ENCODE measurements around the gene FBP2.
"Not testable (repeated sequence)": the region's sequence is repeated elsewhere in the genome, so short reads cannot be mapped to it uniquely, and the experiment has no call there.

FBP2 gene

DNA sequence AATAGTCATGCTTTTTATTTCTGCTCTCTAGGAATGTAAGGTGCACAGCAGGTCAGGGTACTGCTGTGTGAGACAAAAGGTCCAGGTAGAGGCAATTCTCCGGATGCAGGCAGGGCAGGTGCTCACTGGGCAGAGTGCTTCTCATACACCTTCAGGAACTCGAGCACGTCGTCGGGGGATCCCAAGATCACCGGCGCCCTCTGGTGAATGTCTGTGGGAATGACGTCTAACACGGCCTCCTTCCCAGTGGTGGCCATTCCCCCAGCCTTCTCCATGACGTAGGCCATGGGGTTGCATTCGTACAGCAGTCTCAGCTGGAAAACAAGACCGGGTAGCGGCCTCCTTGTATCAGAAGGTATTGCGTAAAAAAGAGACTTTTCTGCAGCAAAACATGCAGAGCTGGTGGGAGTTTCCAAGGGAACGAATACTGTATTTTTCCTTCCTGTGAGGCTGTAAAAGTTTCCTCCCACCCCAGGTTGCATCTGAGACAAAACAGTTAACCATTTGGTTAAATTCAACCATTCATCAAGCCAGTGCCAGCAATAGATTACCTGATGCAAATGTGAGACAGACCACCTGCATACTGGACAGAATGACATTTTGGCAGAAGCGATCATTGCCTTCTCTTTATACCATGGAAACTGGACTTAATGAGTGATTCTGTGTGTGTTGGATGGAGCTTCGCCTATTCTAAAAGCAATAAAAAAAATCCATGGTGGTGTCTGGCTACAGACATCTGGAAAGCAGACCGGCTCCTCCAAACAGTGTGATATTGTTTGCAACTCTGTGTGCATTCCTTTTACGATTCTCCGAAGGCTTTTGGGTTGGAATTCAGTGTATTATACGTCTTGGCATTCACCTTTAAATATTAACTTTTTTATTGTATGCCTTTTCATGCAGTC, 9.9 kb upstream of the FBP2 start:
- peak; percentile 44 for DNase-seq

DNA sequence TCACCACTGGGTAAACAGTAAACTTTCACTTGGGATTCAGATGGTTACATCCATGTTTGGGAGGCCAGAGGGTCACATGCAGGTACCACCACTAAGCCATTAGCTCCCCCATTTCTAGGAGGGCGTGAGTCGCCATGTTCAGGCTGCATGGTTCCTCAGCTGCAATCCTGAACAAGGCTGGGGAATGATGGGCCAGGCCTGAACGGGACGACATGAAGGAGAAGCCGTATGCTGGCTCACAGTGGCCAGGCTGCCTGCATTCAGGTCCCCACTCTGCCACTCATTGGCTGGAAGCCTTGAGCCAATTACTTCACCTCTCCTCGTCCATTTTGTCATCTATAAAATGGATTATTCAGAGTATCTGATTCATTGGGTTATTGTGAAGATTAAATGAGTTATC, 9.0 kb upstream of the FBP2 start:
- DNase-seq = no peak

DNA sequence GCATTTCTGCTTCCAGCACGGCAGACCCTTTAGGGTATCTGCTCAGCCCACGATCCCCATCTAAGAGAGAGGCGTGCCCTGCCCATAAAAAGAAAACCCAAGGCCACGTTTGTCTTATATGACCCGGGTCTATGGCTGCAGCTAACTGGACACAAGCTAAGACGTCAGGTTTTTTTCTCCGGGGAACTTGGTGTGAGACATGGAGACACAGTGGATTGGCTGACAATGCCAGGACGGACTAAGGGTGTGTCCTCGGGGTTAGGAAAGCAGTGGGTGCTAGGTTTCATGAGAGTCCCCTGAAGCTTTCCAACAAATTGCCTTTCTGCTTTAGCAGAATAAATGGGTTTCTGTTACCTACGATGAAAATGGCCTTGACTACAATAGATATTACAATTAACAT, 7.1 kb upstream of the FBP2 start:
- DNase-seq = no peak

DNA sequence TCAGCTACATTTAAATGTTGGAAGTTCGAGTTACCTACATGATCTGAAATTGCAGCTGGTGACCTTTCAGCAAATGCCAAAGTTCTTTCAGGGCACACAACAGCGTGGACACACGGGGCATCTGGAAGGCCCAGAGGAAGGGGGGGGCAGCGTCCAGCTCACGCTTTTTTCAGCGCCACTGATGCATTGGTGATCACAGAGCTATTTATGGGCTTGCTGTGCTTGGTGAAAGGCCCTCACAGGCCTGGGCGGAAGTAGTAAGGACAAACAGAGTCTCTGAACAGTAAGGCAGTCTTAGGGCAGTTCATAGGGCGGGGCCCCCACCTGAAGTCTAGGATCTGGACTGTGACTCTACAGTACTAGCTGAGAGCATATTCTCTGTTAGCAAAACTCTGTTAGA, 6.6 kb upstream of the FBP2 start:
- no peak for DNase-seq

DNA sequence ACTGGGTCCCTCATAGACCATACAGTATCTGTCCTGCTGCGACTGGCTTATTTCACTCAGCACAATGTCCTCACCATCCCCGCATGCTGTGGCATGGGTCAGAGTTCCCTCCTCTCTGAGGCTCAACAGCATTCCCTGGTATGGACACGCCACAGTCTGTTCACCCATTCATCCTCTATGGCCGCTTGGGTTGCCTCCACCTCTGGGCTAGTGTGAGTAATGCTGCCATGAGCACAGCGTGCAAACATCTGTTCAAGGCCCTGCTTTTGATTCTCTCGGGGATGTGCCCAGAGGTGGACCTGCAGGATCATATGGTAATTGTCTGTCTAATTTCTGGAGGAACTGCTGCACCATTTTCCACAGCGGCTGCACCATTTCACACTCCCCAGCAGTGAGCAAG, 5.5 kb upstream of the FBP2 start:
- no peak for DNase-seq

DNA sequence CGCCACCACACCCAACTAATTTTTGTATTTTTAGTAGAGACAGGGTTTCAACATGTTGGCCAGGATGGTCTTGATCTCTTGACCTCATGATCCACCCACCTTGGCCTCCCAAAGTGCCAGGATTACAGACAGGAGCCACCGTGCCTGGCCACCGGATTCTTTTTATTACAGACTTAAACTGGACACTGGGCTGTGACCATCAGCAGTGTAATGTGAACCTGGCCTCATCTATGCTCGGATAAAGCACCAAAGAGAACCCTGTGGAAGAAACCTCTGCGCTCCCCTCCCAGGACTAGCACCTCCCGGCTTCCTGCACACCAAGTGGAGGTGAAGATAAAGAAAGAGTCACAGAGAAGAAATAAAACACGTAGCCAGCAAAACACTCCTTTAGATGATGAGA, 941 bp downstream of the FBP2 start:
- not testable (repeated sequence) for DNase-seq

DNA sequence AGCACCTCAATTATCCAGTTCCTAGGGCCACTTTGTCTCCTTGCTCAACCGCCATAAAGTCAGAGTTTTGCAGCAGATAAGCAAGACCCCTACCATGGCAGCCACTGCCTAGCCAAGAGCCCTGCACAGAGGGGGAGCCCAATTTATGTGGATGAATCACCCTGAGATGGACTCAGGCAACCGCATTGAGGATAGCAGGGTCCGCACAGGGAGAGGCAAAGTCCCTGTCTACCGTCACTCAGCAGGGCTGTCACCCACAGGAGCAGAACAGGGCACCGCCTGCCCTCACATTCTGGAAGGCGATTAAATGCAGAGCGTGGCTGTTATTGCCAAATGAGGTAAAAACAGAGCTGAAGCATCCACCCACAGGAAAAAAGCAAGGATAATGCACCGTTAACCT, 1.7 kb downstream of the FBP2 start:
- no peak for DNase-seq

DNA sequence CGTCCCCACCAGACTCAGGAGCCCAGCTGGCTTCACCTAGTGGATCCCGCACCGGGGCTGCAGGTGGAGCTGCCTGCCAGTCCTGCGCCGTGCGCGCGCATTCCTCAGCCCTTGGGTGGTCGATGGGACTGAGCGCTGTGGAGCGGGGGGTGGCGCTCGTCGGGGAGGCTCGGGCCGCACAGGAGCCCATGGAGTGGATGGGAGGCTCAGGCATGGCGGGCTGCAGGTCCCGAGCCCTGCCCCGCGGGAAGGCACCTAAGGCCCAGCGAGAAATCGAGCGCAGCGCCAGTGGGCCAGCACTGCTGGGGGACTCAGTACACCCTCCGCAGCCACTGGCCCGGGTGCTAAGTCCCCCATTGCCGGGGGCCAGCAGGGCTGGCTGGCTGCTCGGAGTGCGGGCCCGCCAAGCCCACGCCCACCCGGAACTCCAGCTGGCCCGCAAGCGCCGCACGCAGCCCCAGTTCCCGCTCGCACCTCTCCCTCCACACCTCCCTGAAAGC, 2.5 kb downstream of the FBP2 start:
- DNase-seq = not testable (repeated sequence)

DNA sequence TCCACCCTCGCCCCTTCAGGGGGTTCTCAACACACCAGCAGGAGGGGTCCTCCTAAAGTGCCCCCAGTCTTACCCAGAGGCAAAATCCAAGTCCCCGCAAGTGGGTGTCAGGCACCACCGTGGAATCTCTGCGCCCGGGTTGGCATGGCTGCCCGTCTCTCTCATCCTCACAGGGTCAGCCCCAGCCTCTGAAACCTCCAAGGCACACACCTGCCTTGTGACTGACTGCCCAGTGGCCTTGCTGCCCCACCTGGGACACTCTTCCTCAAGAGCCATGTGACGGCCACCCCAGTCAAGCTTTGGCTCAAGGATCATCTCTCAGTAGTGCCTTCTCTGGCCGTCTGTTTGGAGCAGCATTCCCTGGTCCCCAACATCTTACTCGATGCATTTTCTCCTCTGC, 4.9 kb downstream of the FBP2 start:
- DNase-seq = no peak

DNA sequence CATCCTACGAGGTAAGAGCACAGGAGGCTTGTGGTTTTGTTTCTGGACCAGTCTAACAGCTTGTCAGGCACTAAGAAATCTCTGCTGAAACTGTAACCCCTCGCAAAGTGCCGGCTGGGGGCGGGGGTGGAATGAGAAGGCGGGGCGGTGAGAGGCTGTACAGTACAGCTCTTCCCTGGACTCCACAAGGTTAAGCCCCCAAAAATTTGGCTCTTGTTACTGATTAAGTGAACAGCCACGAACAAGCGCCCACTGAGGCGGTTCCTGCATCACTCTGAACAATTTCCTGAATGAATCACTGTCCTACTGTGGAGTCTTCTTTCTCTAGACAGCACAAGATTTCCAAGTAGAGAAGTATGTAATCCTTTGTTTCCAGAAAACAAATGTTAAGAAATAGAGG, 6.8 kb downstream of the FBP2 start:
- no peak for DNase-seq

DNA sequence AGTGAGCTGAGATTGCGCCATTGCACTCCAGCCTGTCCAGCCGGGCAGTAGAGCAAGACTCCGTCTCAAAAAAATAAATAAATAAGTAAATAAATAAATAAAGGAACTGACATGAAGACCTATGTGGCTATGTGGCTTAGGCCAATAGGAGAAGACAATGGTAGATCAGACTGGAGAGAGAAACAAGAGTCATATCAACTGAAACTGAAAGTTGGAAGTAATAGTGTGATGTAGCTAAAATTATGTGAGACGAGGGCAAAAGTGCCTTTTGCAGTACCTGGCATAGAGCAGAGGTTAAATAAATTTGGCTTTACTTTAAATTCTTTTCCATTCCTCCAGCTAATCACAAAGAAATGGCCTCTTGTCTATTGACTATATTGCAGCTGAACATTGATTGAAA, 7.3 kb downstream of the FBP2 start:
- DNase-seq = no peak

DNA sequence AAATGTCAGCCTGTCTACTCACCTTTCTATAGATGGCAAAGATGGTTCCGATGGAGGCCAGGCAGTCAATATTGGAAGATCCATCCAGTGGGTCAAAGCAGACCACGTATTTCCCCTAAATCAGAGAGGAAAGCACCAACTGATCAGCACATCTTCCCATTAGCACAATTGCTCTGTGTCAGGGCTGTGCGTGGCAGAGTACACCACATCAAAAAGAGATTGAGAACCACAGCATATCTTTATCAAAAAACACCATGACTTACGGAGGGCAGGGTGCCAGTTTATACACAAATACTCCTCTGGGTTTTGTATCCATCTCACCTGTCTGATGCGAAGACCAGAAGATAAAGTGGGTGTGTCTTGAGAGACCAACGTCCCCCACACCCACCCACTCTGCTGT, 9.1 kb downstream of the FBP2 start:
- DNase-seq = no peak

DNA sequence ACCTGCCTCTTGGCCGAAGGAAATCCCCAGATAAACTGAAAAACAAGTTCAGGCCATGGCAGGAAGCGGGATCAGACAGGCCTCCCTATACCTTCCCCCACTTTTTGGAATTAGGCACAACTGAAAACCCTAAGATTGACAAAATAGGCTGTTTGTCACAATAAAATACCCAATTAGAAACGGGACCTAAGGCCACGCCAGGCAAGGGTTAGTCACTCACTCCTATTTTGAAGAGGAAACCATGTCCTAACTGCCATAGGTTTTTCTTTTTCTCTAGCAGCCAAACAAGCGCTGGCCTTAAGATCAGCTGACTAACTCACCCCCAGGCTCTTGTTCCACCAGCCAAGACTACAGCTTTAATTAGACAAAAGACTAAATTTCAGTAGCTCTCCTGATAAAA, 11.9 kb downstream of the FBP2 start:
- DNase-seq = no peak

DNA sequence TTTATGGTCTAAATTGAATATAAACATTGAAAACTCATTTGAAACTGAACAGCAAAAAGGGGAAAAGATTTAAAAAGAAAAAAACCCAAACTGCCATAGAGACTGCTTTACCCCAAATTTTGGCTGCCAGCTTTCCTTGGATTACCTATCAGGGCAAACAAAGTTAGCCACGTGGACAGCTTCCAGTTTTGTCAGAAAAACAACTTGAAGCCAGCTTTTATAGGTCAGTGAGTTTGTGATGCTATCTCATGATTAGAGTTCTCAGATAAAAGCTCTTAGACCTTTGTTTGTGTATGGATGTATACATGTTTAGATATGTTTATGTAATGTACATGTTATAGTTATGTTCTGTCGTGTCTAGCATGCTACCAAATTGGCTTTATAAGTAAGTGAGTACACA, 16.1 kb downstream of the FBP2 start:
- DNase-seq = no peak

DNA sequence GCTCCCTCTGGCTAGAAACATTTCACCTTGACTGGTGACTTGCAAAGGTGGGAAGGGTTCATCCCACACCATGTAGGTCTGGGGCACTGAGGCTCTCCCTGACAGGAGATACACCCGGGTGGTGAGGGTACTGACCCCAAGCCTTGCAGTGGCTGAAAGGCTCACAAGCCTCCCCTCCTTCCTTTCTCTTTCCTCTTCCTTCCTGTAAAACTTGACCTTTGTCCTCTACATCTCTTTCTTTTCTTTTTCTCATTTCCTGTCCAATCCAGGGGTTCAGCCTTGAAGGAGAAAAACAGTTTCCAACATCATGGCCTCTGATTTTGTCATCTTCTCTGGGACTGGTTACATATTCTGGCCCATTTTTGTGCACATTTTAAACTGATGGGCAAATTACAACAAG, 16.6 kb downstream of the FBP2 start:
- no peak for DNase-seq

DNA sequence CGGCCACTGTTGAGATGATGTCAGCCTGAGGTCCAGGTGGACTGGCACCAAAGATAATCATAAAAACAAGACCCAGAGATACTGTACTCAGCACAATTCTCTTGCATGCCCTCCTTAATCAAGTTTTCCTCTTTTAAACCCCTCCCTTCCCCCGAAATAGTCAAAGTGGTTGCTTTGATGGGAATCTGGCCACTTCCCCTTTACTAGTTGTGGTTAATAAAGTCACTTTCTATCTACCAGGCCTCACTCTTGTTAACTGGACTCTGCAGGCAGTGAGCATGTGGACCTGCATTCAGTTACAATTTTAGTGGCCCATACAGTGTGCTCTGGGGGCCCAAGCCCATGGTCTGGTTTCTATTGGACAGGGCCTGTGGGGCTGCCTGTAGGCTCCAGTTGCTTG, 17.5 kb downstream of the FBP2 start:
- DNase-seq = no peak

DNA sequence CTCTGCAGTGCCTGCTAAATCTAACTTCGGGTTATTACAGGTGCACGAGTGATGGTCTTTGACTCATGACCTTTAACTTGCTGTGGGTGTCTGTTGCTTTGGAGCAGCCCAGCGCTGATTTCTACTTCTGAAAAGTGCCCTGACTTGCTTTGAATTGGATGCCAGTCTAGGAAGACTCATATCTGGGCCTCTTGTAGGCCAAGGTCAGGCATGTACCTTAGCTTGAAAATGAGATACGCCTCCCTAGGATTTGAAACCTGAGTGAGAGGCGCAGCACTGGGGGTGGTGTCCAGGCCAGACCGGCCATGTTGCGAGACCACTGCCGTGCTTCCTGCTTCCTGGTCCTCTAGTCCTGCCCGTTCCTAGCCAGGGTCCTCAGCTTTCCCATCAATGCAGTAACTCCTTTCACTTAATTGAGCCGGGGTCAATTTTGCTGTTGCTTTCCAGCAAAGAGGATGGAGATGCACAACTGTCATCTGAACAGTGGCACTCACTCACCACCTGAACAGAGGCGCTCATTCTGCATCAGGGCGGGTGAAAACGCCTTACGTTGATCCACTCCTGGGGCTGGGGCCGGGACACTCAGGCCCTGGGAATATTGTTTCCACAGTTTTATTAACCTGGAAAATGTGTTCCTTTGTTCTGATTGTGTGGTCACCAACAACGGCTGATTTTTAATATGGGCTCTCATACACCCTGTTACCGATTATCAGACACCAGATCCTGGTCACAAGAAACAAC, 24.5 kb downstream of the FBP2 start:
- DNase-seq = no peak

DNA sequence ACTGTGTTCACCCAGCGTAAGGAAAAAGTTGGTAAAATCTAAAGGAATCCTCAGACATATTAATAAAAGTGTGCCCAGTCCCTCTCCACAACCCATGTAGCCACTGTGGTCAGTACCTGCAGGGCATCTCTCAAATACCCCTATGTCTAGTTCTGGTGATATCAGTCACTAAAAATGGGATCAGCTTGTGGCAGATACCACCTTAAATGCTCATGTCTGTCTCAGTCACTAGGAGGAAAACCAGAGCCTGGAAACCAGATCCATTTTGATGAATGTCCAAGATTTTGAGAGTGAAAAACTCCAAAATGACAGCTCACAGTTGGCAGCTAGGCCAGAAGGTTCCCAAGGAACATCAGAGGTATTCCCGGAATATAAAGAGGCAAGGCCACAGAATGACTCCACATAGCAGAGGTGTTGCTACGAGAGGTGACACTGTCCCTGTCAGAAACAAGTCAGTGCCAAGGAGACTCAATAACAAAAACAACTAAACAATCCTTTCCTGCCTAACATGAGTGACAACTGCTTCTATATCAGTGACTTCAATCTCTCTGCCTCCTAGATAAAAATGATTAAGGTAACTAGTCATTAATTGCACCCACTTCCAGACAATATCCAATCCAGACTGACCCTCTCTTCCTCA, 25.3 kb downstream of the FBP2 start:
- no peak for DNase-seq

DNA sequence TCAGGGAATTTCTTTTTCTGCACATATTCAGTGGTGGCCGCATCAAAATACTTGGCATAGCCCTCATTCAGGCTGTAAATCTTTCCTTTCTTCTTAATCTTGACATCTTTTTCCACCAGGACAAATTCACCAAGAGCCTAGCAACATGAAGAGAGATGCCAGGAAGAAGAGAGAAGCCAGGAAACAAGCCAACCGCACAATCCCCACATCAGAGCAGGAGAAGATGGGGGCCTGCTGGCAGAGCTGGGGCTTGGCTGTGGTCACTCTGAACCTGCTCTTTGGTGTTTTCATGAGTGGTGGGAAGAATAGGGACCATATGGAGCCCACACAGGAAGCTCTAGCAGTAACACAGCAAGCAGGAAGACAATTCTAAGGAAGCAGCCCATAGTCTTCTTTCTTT, 26.4 kb downstream of the FBP2 start:
- DNase-seq = no peak

DNA sequence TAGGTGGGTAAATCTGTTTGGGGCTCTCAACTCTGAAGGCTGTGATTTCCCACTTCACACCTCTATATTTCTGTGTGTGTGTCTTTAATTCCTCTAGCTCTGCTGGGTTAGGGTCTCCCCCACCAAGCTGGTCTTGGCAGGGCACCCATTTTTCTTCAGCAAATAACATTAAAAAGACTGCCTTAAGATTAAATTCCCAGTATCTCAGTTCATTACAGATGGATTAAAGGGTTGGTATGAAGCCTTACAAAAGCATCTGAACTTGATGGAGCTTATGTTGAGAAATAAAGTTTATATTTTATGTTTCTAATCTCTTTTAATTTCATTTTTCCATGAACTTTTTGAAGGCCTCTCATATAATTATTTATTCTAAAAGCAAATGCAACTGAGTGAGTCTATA, 27.1 kb downstream of the FBP2 start:
- DNase-seq = no peak

DNA sequence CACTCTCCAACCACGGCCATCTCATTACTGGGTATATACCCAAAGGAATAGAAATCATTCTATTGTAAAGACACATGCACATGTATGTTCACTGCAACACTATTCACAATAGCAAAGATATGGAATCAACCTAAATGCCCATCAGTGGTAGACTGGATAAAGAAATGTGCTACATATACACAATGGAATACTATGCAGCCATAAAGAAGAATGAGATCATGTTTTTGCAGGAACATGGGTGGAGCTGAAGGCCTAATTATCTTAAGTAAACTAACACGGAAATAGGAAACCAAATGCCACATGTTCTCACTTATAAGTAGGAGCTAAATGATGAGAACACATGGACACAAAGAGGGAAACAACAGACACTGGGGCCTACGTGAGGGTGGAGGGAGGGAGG, 29.3 kb downstream of the FBP2 start:
- DNase-seq = not testable (repeated sequence)

DNA sequence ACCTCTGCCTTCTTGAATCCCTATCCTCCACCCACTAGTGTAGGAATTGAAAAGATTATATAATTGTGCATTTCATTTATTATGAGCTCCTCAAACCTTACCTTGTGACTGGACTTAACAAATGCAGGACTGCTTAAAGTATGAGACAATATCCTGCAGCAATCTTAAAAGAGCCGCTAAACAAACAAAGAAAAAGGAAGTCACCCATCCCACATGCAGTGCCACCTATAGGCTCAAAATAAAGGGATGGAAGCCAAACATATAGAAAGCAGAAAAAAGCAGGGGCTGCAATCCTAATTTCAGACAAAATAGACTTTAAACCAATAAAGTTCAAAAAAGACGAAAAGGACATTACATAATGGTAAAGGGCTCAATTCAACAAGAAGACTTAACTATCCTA, 30.1 kb downstream of the FBP2 start:
- DNase-seq = no peak

DNA sequence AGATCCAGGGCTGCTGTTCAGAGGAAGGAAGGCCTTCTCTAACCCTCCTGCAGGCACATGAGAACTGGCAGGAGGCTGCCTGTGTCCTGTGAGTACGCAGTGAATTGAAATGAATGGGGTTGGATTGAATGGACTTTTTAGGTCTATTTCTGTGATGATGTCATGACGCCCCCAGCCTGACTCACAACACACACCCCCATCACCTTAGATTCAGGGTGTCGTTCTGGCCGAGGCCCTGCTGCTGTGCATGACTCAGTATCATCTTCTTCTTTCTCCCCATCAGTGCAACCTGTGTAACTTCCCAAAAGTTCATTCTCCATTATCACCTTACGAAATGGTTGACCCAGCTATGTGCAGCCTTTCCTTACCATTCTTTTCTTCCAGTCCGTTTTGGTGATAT, 33.4 kb downstream of the FBP2 start:
- no peak for DNase-seq

DNA sequence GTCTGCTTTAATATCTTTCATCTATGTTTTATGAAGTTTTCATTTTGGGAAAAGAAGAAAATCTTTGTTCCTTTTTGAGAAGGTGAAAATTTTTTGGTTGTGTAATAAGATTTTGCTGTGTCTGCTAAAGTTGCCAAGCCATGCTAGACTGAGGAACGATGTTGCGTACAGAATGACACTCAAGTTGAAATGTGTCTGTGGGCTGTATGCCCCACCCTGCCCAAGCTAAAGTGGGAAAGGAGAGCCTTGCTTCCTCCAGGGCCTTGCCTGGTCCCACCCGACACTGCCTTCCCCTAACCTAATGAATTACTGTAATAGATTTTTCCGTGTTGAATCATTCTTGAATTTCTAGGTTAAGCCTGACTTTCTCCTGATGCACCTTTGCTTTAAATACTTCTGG, 36.2 kb downstream of the FBP2 start:
- DNase-seq = no peak
